NCI-H526 treated with DMSO at 0.1 percent for 48 hours (cell line): ENCODE measurements around the gene IMMP1L.
"Not testable (repeated sequence)": the region's sequence is repeated elsewhere in the genome, so short reads cannot be mapped to it uniquely, and the experiment has no call there.

Experiments used
- DNase-seq: peaks from one replicate; lab custom pipeline; 2025; lab: John Stamatoyannopoulos, UW

IMMP1L gene, protein sequence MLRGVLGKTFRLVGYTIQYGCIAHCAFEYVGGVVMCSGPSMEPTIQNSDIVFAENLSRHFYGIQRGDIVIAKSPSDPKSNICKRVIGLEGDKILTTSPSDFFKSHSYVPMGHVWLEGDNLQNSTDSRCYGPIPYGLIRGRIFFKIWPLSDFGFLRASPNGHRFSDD

DNA sequence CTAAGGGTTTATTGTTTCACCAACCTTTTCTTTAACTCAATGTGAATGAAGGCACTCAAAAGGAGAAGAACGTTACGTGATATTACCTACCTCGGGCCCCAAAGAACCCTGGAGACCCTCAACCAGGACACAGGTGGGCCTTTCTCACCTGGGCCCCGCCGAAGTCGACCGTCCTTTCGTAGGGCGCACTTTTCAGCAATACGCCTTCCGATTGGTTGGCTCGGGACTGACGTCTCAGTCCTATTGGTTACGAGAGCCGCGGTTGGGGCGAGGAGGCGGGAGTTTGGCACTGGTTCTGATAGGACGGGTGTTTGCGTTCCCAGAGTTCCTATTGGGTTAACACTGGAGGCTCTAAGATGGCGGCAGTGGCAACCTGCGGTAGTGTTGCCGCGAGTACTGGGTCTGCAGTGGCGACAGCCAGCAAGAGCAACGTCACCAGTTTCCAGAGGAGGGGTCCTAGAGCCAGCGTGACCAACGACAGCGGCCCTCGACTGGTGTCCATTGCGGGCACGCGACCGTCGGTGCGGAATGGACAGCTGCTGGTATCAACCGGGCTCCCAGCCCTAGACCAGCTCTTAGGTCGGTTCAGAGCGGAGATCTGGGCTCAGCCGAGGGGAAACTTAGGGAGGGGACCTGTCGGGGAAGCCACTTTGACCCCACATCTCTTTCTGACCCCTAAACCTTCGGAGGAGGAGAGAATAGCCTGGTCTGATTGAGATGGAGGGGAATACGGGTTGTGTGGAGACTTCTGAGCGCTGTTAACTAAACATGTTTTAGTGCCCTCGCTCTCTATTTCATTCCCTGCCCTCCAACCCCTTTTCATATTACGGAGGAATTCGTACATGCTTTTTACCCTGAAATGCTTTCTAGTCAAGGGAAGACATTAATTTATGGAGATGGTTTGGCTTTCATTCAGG, at the start of gene IMMP1L, which contains the start of gene ELP4:
IMMP1L (minus strand) TSS at position 194 of the 917 bp plus-strand sequence. CDS start 46,346 bp downstream, outside the sequence.
ELP4 (plus strand) TSS at position 339 of the 917 bp plus-strand sequence; CDS start at position 357, 18 bp downstream.
- DNase-seq = peak; percentile 99

DNA sequence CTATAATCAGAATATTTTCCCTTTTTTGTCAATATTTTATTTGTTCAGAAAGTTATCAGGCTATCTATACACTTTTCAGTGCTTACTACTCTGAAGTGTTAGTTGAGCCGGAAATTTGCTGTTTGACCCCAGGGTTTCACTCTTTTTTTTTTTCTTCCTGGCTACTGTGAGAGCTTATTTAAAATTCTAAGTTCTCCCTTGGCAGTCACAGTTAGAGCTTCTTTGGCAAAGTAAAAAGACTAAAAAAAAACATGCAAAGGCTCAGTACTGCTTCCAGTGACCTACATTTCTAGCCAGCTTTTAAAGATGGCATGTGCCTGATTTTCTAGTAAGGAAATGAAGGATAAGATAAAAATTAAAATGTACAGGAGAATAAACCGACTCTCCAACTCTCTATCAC, 48.6 kb upstream of the IMMP1L start:
- no peak for DNase-seq

DNA sequence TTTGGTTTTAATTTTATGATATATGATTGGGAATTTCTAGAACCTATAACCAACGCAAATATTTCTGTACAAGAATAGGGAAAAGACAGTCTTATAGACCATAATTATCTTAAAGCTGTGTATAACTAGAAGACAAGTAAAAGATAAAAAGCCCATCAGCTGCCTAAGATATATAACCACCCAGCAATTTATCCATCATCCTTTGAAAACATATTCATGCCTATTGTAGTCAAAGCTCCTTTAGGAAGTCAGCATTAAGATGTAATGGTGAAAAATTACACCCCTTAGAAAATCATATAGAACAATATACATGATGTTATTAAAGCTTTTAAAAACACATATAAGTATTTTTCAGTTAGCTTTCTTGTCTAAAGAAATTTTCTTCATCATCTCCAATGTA, 46.5 kb upstream of the IMMP1L start:
- no peak for DNase-seq

DNA sequence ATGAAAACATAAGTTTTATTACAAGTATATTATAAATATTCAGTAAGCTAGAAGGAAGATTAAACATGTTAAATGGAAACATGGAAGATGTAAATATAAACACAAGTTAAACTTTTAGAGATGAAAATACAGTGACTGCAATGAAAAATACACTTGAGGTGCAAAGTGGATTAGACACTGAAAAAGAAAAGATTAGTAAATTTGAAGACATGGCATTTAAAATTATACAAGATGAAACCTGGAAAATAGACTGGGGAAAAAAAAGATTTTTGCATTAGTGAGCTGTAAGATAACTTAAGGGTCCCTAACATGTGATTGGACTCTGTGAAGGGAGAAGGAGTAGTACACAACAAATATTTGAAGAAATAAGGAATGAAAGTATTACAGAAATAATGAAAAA, 33.4 kb upstream of the IMMP1L start:
- DNase-seq = no peak

DNA sequence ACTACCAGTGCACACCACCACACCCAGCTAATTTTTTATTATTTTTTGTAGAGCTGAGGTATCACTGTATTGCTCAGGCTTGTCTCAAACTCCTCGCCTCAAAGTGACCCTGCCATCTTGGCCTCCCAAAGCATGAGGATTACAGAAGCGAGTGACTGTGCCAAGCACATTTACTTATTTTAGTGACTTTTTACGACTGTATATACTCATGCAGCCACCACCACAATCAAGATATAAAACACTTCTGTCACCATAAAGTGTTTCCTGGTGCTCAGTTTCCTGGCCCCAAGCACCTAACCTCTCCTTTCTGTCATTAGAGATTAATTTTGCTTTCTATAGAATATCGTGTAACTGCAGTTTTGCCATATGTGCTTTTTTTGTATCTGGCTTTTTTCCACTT, 26.1 kb upstream of the IMMP1L start:
- DNase-seq = no peak

DNA sequence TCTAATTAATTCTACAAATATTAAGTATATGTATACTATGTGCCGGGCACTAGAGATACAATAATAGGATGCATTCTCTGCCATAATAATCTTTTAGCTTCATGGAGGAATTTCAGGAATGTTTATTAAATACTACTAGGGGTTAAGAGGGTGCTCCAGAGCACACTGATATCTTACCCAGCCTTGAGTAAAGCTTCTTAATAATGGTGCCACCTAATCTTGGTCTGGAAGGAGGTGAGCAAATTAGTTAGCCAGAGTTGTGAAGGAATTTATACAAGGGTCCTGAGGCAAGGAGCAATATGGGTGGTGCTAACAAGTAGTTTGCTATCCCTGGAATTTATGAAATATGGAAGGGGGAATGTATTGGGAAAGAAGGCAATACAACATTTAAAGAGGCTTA, 21.9 kb upstream of the IMMP1L start:
- DNase-seq = no peak

DNA sequence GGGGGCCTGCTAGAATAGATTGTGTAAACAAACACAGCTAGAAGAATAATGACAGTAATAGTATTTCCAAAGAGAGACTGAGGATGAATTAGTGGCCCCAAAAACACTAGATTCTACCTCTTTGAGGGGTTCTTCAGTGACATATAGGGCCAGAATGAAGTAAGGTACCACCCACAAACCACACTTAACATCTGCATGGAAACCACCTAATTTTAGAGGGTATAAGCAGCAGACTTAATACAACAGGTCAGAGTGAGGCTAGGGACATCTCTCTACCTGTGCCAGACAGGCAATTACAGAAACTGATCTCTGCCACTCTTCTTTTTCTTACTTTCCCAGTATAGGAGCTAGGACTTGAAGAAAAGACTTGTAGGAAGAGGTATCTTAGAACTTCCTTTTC, 20.3 kb upstream of the IMMP1L start:
- no peak for DNase-seq

DNA sequence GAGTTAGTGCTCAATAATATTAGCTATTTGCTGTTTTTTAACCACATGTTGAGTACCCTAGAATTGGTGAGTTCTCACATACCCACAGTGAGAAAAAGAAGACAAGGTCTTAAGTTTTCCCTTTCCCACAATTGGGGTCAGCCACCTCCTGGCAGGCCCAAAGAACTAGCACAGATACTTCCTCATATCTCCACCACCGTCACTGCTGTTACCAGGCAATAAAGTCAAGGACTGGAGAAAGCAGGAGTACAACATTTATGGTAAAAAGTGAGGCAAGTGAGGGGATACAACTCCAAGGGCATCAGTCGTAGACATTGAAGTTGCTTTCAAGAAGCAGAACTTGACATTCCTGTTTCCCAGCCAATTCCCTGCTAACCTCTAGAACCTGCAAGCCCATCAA, 19.8 kb upstream of the IMMP1L start:
- DNase-seq = no peak

DNA sequence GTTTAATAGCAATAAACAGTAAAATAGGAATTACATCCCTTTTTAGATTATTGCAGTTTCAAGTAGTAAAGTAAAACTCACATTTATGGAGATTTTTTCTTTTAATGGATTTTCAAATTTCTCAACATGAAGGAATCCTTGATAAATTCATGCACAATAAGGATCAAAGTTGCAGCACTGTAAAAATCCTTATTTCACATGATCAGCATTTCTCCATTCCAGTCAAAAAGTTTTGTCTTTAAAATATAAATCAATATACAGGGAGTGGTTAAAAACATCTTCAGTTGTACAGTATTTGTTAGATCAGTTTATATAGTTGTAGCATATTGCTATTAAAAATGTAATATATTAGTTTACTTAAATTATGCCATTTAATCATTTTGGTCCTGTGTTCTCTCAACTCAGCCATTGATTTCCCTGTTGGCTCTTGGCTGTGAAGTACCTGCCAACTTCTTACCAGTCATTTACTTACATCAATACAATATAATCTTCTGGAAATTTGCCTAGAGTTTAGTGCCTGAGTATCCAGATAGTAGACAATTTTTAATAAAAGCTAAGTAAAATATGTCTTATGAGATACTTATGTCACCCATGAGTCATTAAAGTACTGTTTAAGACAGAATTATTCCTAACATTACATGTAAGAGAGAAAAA, 12.2 kb upstream of the IMMP1L start:
- DNase-seq = no peak

DNA sequence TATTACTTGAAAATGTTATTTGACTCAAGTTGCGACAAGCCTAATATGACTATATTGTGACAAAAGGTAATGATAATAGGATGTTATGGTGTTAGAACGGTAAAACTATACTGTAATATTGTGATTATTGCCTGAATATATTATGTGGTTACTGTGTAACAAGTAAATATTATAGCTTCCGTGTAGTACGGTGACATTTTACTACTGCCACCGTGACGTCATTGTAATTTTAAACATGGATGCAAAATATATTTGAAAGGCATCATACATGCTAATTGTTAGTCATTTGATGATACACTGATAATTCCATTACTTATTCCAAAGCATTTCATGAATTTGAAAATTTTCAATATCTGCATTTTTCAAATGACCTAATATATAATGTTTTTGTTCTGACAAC, 2.7 kb upstream of the IMMP1L start:
- no peak for DNase-seq

DNA sequence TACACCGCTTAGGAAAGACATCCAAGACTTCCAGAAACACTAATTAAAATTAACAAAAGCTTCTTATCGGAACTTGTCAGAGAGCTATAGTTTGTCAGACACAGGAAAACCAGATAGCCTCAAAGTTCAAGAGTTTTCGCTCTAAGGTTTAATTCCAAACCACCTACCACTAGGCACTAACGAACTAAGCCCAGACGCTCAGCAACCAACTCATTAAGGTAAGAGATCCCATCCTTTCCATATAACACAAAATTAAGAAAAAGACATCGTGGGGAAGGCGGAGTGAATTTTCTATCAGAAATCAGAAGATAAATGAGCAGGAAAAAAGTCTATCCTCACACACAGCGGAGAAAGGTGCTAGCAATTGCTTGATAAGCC, 382 bp downstream of the IMMP1L start:
- no peak for DNase-seq

DNA sequence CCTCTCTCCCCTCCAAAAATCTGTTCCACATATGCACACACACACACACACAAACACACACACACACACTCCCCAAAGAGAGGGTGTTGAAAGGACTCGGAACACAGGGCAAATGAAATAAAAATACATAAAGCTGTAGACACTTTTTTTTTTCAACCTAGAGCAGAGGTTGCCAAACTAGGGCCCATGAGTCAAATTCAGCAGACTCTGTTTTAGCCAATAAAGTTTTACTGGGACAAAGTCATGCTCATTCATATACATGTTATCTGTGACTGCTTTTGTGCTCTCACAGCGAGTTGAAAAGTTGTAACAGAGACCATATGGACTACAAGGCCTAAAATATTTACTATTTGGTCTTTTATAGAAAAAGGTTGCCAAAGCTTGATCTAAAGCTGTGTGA, 8.9 kb downstream of the IMMP1L start:
- no peak for DNase-seq

DNA sequence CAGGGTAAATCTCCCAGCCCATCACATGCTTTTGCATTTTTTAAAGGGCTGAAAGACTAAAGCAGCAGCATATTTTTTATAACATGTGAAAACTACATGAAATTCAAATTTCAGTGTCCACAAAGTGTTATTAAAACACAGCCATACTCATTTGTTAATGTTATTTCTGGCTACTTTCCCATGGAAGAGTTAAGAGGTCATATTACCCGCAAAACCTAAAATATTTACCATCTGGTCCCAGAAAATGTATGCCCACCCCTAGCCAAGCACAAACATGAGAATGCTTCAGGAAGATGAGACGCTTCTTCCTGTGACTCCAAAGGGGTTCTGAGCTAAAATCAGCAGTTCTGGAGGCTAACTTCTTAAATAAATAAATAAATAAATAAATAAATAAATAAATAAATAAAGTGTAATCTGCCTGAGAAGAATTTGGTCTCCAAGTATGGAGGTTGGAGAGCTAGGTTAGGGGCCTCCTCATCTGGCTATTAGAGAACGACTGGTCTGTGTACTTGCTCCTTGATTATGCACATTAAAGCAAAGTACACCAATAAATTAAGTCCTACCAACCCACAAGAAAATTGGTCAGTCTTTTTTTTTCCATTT, 9.7 kb downstream of the IMMP1L start:
- DNase-seq = no peak

DNA sequence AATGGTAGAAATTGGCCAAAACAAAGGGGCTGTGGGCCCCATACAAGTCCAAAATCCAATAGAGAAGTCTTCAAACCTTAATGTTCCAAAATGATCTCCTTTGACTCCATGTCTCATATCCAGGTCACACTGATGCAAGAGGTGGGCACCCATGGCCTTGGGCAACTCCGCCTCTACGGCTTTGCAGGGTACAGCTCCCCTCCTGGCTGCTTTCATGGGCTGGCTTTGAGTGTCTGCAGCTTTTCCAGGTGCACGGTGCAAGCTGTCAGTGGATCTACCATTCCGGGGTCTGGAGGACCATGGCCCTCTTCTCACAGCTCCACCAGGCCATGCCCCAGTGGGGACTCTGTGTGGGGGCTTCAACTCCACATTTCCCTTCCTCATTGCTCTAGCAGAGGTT, 15.7 kb downstream of the IMMP1L start:
- not testable (repeated sequence) for DNase-seq

DNA sequence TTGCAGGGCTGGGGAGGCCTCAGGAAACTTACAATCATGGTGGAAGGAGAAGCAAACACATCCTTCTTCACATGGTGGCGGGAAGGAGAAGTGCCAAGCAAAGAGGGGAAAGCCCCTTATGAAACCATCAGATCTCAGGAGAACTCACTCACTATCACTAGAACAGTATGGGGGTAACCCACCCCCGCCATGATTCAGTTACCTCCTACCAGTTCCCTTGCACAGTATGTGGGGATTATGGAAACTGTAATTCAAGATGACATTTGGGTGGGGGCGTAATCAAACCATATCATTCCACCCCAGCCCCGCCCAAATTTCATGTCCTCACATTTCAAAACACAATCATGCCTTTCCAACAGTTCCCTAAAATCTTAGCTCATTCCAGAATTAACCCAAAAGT, 16.2 kb downstream of the IMMP1L start:
- no peak for DNase-seq

DNA sequence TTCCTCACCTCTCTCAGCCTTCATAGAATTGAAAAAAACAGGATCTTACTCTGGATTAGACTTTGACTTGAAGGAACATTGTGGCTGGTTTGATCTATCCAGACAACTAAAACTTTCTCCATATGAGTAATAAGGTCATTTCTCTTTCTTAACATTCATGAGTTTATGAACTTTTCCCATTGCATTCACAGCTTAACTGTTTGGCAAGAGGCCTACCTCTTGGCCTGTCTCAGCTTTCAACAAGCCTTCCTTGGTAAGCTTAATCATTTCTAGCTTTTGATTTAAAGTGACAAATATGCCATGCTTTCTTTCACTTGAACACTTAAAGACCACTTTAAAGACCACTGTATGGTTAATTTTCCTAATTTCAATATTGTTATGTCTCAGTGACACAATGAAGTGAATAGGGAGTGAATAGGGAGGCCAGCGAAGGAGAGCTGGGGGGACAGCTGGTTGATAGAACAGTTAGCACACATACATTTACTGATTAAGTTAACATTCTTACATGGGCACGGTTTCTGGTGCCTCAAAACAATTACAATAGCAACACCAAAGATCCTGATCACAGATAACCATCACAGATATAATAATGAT, 17.0 kb downstream of the IMMP1L start:
- no peak for DNase-seq

DNA sequence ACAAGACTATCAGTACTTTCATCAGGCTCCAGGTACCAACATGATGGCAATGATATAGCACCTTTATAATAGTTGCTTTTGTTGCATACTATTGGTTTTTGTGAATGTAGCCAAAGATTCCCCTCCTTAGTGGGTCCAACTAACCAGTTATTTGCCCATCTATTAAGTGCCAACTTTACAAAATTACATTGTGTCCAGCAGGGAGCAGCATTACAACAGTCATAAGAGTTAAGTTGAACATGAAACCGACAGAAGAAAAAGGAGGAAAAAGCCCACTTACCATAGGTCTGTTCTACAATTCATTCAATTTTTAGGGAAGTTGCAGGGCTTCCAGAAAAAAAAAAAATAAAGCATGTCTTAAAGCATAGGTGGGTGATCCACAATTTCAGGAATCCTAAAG, 21.6 kb downstream of the IMMP1L start:
- DNase-seq = peak; percentile 23

DNA sequence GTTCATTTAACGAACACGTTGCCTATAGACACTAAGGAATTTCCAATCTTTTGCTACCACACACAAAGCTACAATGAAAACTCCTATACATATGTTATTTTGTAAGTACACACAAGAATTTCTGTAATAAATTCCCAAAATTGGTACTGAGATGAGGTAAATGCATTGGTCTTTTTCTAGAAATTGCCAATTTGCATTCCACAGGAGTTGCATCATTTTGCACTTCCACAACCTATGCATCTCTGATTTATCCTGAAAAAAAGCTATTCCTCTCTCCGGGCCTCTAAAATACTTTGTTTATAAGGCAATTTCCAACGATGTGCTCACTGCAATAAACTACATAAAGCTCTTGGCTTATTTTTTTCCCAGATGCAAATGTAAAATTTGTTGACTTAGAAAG, 24.9 kb downstream of the IMMP1L start:
- DNase-seq = no peak

DNA sequence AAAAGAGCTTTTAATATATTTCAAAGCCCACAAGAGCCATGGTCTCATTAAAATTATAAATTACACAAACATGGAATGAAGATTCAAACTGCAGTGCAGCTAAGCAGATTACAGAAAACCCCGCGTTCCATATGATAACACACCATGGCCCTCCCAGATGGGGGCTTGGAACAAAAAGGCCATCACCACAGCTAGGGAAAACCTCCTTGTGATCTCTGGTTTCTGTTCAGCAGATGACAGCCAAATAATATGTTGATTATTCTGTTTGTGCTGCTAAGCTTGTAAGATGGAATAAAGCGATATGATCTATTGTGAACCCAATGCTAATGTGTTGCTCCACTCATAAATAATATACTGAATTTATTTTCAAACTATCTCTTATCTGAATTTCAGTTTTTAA, 28.5 kb downstream of the IMMP1L start:
- peak; percentile 82 for DNase-seq

DNA sequence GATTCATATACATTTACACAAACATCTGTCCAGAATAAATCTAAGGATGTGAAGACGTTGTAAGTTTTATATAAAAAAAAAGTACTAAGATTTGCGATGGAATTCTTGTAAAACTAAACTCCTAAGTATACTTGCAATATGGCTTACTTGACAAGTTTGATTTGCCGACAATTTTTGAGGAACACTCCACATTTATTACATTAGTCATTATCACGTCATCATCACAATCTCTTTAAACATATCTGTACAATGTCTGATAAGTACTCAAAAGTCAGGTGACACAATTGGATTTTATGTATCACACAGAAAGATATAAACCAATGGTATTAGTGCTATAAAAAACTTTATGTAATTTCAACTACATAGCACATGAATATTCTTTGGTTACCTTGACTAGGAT, 30.4 kb downstream of the IMMP1L start:
- DNase-seq = no peak

DNA sequence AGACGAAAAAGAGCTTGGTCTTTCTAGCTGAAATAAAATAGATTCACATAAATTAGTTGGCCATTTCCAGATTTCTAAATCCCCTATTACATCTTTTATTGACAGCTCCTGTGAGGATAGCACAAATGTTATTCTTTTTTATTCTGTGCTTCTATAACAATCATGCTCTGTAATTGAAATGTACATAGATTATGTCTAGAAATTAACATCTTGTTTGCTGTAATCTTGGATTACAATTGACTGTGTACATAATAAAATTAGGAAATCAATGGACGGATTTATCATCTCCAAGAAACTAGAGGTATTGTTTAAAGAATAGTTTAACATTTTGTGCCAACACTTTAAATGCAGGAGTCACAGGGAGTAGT, 31.2 kb downstream of the IMMP1L start:
- peak; percentile 56 for DNase-seq

DNA sequence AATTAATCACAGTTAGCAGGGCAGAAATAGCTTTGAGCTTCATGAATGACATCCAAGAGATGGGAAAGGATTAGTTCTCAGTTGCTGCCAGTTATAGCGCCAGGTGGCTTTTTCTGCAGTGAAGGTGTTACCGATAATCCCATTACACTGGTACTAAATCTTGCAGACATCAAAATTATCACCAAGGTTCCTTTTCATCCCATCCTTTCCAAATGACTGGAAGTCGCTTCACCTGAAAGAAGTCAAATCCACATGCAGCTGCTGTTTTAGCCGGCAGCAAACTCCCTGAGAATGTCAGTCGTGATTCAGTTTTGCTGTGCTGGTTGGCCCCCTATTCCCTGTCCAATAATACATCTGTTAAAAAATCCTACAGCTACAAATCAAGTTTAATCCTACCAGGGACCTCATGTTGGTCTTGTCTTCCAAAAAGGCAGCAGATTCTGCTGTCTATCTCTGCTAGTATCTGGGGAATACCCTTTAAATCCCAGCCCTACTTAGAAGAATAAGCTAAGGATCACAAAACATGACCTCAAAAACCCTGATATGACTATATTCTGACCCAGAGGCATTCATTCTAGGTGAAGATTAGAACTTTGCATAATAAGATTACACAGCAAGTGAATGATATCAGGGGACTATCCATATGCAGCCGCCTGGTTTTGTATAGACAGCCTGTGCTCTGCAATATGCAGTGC, 31.7 kb downstream of the IMMP1L start:
- DNase-seq = no peak
